Activated CD8-positive, alpha-beta memory T cell treated with anti-CD3 and anti-CD28 coated beads, Interleukin-2, amount 50 U/mL, for 4 hours (primary cell): ENCODE measurements around the gene ALOX15B.

Experiments used
- DNase-seq: peaks from one replicate; pipeline ENCODE4 v3.0.0-alpha.2; 2020

The ALOX15B gene

DNA sequence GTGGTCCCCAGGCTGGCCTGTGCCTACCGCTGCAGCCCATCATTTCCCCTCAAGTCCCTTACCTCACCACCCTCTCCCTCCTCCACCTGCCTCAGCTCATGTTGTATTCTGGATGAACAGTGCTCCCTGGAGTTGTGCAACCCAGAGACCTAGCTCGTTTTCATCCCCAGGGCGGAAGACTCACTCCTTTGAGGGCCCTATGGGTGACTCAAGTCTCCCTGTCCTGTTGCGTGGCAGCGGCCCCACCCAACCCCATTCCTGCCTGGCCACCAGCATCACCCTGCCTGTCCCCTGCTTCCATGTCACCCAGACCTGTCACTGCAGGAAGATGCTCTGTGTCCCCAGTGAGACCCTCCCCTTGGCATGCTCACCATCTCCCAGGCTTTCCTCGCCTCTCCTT is 45.4 kb downstream of the ALOX15B start:
- no peak for DNase-seq

DNA sequence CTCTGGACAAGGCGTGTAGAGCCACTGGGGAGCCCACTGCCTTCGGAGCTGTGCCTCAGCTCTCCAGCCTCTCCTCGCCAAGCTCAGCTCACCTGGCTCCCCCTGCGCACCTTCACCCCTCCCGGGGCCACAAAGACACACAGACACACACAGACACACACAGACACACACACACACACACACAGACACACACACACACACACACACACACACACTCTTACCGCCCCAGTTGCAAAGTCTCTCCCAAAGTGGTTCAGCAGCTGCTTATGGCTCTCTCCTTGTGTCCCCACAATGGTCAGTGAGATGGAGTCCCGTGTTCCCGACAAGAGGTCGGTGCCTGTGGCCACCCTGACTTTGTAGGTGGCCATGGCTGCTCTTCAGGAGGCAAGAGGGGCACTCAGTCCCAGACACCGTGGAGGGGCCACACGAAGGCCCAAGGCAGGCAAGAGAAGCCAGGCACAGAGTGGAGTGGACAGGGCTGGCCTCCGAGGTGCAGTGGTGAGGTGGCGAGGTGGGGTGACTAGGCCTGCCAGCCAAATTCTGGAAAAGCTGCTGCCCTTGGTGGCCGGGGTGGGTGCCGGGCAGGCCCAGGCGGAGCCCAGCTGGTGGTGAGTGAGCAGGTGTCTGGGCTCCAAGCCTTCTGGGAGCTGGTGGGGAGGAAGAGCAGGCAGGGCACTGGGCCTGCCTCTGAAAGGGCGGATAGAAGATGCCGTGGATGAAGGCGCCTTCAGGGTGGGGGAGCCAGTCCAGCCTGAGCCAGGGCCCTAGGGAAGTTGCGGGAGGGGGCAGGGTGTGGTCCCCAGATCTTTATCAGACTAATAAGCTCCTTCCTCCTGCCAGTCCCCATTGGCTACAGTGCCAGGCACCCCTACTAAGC is 48.5 kb downstream of the ALOX15B start, which contains the start of gene ALOX12B:
TSS of gene ALOX12B (minus strand) at position 642 of the 877 bp plus-strand sequence. CDS start at position 368, 274 bp downstream.
- DNase-seq, result no peak

DNA sequence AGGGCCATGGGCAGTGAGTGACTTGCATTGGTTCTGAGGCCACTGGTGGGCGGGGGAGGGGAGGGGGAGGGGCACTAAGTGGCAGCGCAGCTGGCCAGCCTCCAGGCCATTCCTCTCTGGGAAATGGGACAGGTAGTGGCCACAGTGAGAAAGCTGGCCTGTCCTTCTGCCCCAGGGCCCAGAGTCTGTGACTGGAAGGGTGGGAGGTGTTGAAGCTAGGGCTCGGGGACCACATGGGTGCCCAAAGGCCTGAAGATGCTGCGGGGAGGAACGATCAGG is 49.0 kb downstream of the ALOX15B start:
- DNase-seq, result no peak

DNA sequence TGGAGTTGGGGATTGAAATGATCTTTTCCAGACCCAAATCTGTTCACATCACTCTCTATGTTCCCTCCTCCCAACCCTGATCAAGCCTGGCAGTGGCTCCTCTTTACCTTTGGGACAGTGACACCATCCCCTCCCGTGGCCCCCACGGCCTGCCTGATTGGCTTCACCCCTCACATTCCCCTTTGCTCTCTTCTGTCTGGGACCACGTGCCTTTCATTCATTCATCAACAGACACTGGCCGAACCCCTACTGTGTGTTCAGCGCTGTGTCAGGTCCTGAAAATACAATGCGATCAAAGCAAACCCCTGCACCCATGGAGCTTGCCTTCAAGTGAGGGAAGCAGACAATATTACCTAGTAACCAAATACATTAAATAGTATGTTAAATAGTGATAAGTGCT is 50.9 kb downstream of the ALOX15B start:
- DNase-seq, result no peak

DNA sequence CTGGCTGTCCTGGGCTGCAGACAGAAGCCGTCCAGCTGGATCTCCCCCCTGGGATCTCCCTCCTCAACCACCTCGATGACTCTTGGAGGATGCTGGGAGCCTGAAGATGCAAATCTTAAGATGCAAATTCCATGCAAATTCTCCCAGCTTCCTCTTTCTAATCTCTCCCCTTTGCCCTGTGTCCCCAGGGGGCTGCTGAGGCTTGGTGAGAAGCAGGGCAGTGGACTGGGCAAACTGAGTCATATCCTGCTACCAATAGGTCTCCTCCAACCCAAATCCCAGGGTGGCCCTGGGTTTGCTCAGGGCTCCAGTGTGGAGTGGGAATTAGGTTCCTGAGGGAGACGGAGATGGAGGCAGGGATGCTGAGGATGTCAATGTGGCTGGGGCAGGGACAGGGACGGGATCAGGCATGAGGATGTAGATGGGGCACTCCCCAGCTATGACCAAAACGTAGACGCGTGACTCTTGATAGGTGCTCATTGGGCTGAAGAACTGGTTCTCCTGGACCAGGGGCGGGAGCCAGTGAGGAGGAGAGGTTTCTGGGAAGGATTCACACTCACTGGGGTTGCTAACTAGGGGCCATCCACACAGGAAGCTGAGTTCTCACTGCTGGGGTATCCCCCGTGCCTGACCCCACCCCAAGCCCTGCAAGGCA is 52.3 kb downstream of the ALOX15B start:
- no peak for DNase-seq

DNA sequence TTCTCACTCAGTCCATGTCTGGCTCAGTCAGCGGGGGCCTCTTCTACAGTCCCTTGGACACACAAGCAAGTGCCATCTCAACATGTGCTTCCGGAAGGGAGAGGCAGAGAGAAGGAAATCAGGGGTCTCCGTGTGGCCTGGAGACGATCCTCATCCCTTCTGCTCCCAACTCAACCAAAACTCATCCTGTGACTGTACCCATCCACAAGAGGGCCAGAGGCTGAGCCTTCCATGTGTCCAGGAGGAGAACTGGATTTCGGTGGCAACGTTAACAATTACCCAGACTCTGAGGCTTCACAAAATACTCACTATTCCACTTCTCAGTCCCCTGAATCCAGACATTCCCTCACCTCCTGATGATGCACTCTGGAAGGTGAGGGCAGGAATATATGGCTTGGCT is 56.5 kb downstream of the ALOX15B start:
- no peak for DNase-seq

DNA sequence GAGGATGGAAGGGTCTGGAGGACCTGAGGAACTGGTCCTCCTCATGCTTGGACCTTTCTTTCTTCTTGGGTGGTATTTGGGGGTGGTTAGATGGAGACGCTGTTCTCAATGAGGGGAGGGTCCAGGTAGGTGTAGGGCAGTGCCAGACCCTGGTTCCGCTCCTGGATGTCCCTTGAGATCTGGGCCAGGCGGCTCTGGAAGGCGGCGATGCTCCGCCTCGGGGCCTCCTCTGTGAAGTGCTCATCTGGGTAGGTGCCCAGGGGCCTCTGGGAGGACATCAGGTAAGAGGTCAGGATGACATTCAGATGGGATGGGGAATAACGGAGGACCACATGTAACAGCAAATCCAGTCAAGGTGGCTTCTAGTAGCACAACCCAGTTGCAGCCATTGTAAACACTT is 57.7 kb downstream of the ALOX15B start:
- no peak for DNase-seq
